K562 (cell line): ENCODE data around the gene EMILIN1. TPM values are rescaled to one million over a fixed set of nuclear protein-coding genes. Genes with fewer than 3 reads are reported as not detected.
A peak's percentile ranks its signal among the peaks of the same experiment; 100 is the strongest.

Source experiments
- GABPB2 ChIP-seq: fragments of 250-450 bp; sonication (Bioruptor Pico); conservative IDR thresholded peaks from 2 replicates; pipeline ENCODE4 v1.5.1; 2021; ENCODE audit warnings: mild to moderate bottlenecking
- KDM2B ChIP-seq: fragments of 250-450 bp; sonication (Bioruptor Pico); IDR thresholded peaks from 2 replicates; pipeline ENCODE4 v1.8.0; 2021; ENCODE audit warnings: mild to moderate bottlenecking, moderate library complexity
- SNRNP70 ChIP-seq: fragments of 200-400 bp; formaldehyde crosslinking; optimal IDR thresholded peaks from 2 replicates; pipeline ENCODE3; 2017; ENCODE audit warnings: low read depth, low read length
- ZNF184 ChIP-seq: sonication (generic); formaldehyde crosslinking; IDR thresholded peaks from 2 replicates; pipeline ENCODE4 v1.5.0; 2020; ENCODE audit warnings: missing genetic modification reagents
- ZNF24 ChIP-seq: fragments of 450-650 bp; IDR thresholded peaks from 2 replicates; pipeline ENCODE4 v1.6.1; 2016
- ZNF764 ChIP-seq: fragments of 250-450 bp; sonication (Bioruptor Pico); IDR thresholded peaks from 2 replicates; pipeline ENCODE4 v1.4.0; 2020; ENCODE audit warnings: low read depth, mild to moderate bottlenecking, moderate library complexity
- polyA plus RNA-seq, 8 experiments: library from polyadenylated mRNA; depleted of rRNA in 4 of 8; stranded (reverse) in 5 of 8; unstranded in 3 of 8; fragments of >200 nt; fragmentation: Nextera tagmentation in 2 of 8; fragmentation: Illumina TruSeq in 1 of 8; extraction: Ambion mirVana in 2 of 8; extraction: Trizol in 1 of 8; gene quantifications; 2 replicates each; pipeline versions ENCODE4 v1.2.1 to v1.2.3, GENCODE V29; 2011 to 2014; ENCODE audit warnings: inconsistent platforms in 1 of 8, missing spikeins in 1 of 8
- total RNA-seq, 7 experiments: library from RNA; depleted of rRNA in 6 of 7; stranded (reverse); fragments of >200 nt in 6 of 7; fragmentation: Illumina TruSeq in 2 of 7; extraction: Trizol in 2 of 7; gene quantifications; 2 replicates each; pipeline versions ENCODE4 v1.2.1 to v1.2.3, GENCODE V29; 2011 to 2021; ENCODE audit warnings: low replicate concordance in 1 of 7
- TF ChIP-seq, protein P1 (sequence below), 2 experiments: IDR thresholded peaks in 1 of 2; conservative IDR thresholded peaks in 1 of 2; 2 replicates each; pipeline ENCODE4 v1.6.1; 2016; ENCODE audit warnings: low read depth in 2 of 2, mild to moderate bottlenecking in 1 of 2, missing compliant biosample characterization in 1 of 2, missing genetic modification characterization in 1 of 2, moderate library complexity in 1 of 2
- TF ChIP-seq, protein P2 (sequence below), 2 experiments: fragments of 450-650 bp in 1 of 2; IDR thresholded peaks; 2 replicates each; pipeline ENCODE4 v1.6.1; 2011 to 2017; ENCODE audit warnings: low read depth in 2 of 2, antibody characterized with exemption in 1 of 2, borderline replicate concordance in 1 of 2, low read length in 1 of 2, mild to moderate bottlenecking in 1 of 2, mixed read lengths in 1 of 2; ENCODE audit not compliant: control insufficient read depth in 1 of 2
- TF ChIP-seq, protein P3 (sequence below): fragments of 450-650 bp; IDR thresholded peaks from 2 replicates; pipeline ENCODE4 v1.6.1; 2017; ENCODE audit warnings: antibody characterized with exemption
- TF ChIP-seq, protein P4 (sequence below): sonication (generic); formaldehyde crosslinking; IDR thresholded peaks from 2 replicates; pipeline ENCODE4 v1.8.0; 2022; ENCODE audit warnings: missing genetic modification reagents, mild to moderate bottlenecking, borderline replicate concordance

The EMILIN1 gene
- total and polyA plus RNA-seq, 9 of the 15 experiments (the other 6 are each of a cell fraction or from before 2014, with no cell fraction given), result 0.04 to 2.7 (median 0.54) TPM; not detected in 2

DNA sequence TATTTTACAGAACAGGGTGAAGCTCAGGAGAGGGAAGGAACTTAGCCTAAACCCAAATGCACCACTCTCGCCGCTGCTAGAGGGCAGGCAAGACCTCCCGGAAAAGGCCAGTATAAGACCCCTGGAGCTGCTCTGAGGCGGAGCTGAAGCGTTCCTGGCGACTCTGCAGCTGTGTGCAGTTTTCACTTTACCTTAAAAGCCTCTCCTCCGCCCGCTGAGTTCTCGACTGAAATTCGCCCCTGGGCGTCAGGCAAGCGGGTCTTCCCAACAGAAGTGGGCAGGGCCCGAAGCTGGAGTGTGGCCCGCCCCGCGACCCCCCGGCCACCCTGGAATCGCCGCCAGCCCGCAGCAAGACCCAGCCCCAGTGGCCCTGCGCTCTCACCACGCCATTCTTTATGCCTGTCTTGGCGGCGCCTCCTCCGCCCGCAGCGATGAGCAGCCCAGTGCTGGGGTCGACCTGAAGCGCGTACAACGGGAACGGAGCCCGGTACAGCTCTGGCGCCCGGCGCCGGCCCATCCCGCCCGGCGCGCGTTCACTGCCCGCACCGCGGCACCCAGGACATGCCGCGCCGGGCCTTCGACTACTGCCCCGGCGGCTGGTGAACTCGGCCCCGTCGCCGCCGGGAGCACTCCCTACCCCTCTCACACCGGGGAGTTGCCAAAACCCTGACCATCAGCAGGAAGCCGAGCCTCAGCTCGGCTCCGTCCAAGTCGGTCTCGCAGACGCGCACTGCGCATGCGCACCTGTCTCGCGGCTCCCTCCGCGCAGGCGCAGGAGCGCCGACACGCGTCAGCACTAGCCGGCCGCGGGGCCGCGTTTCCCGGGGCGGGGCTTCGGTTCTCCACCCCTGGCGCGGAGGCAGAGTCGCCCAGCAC is 55.7 kb downstream of the EMILIN1 start, which contains the start of gene PREB (continued):
- TF ChIP-seq, protein P1, sequence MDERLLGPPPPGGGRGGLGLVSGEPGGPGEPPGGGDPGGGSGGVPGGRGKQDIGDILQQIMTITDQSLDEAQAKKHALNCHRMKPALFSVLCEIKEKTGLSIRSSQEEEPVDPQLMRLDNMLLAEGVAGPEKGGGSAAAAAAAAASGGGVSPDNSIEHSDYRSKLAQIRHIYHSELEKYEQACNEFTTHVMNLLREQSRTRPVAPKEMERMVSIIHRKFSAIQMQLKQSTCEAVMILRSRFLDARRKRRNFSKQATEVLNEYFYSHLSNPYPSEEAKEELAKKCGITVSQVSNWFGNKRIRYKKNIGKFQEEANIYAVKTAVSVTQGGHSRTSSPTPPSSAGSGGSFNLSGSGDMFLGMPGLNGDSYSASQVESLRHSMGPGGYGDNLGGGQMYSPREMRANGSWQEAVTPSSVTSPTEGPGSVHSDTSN (CRISPR knock-in tag; IDR thresholded peaks at IDR 0.05; ENCODE audit: low read depth), result no peak
- TF ChIP-seq, protein P1 (tag; conservative IDR thresholded peaks at IDR 0.05; ENCODE audit: low read depth), result no peak
- peak; percentile 57; the same call in 1 of the 2 replicates for TF ChIP-seq KDM2B (CRISPR knock-in tag)
- TF ChIP-seq, protein P2, sequence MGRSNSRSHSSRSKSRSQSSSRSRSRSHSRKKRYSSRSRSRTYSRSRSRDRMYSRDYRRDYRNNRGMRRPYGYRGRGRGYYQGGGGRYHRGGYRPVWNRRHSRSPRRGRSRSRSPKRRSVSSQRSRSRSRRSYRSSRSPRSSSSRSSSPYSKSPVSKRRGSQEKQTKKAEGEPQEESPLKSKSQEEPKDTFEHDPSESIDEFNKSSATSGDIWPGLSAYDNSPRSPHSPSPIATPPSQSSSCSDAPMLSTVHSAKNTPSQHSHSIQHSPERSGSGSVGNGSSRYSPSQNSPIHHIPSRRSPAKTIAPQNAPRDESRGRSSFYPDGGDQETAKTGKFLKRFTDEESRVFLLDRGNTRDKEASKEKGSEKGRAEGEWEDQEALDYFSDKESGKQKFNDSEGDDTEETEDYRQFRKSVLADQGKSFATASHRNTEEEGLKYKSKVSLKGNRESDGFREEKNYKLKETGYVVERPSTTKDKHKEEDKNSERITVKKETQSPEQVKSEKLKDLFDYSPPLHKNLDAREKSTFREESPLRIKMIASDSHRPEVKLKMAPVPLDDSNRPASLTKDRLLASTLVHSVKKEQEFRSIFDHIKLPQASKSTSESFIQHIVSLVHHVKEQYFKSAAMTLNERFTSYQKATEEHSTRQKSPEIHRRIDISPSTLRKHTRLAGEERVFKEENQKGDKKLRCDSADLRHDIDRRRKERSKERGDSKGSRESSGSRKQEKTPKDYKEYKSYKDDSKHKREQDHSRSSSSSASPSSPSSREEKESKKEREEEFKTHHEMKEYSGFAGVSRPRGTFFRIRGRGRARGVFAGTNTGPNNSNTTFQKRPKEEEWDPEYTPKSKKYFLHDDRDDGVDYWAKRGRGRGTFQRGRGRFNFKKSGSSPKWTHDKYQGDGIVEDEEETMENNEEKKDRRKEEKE (IDR thresholded peaks at IDR 0.05; ENCODE audit: borderline replicate concordance in 1 of 2, control insufficient read depth in 1 of 2, low read depth in 2 of 2, low read length in 1 of 2), result no peak
- no peak for TF ChIP-seq ZNF764 (CRISPR knock-in tag)
- TF ChIP-seq, protein P3, sequence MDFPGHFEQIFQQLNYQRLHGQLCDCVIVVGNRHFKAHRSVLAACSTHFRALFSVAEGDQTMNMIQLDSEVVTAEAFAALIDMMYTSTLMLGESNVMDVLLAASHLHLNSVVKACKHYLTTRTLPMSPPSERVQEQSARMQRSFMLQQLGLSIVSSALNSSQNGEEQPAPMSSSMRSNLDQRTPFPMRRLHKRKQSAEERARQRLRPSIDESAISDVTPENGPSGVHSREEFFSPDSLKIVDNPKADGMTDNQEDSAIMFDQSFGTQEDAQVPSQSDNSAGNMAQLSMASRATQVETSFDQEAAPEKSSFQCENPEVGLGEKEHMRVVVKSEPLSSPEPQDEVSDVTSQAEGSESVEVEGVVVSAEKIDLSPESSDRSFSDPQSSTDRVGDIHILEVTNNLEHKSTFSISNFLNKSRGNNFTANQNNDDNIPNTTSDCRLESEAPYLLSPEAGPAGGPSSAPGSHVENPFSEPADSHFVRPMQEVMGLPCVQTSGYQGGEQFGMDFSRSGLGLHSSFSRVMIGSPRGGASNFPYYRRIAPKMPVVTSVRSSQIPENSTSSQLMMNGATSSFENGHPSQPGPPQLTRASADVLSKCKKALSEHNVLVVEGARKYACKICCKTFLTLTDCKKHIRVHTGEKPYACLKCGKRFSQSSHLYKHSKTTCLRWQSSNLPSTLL, result no peak
- TF ChIP-seq, protein P4, sequence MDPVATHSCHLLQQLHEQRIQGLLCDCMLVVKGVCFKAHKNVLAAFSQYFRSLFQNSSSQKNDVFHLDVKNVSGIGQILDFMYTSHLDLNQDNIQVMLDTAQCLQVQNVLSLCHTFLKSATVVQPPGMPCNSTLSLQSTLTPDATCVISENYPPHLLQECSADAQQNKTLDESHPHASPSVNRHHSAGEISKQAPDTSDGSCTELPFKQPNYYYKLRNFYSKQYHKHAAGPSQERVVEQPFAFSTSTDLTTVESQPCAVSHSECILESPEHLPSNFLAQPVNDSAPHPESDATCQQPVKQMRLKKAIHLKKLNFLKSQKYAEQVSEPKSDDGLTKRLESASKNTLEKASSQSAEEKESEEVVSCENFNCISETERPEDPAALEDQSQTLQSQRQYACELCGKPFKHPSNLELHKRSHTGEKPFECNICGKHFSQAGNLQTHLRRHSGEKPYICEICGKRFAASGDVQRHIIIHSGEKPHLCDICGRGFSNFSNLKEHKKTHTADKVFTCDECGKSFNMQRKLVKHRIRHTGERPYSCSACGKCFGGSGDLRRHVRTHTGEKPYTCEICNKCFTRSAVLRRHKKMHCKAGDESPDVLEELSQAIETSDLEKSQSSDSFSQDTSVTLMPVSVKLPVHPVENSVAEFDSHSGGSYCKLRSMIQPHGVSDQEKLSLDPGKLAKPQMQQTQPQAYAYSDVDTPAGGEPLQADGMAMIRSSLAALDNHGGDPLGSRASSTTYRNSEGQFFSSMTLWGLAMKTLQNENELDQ (CRISPR knock-in tag), result no peak
- TF ChIP-seq ZNF24, result no peak
- TF ChIP-seq SNRNP70, result no peak
- no peak for TF ChIP-seq ZNF184
- no peak for TF ChIP-seq GABPB2 (CRISPR knock-in tag)
